ENCODE data around the gene ZRANB2.
A peak's percentile ranks its signal among the peaks of the same experiment; 100 is the strongest.

Gene ZRANB2, protein sequence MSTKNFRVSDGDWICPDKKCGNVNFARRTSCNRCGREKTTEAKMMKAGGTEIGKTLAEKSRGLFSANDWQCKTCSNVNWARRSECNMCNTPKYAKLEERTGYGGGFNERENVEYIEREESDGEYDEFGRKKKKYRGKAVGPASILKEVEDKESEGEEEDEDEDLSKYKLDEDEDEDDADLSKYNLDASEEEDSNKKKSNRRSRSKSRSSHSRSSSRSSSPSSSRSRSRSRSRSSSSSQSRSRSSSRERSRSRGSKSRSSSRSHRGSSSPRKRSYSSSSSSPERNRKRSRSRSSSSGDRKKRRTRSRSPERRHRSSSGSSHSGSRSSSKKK
- 88.2 to 174 (median 115) reads per million in 9 experiments for total RNA-seq

DNA sequence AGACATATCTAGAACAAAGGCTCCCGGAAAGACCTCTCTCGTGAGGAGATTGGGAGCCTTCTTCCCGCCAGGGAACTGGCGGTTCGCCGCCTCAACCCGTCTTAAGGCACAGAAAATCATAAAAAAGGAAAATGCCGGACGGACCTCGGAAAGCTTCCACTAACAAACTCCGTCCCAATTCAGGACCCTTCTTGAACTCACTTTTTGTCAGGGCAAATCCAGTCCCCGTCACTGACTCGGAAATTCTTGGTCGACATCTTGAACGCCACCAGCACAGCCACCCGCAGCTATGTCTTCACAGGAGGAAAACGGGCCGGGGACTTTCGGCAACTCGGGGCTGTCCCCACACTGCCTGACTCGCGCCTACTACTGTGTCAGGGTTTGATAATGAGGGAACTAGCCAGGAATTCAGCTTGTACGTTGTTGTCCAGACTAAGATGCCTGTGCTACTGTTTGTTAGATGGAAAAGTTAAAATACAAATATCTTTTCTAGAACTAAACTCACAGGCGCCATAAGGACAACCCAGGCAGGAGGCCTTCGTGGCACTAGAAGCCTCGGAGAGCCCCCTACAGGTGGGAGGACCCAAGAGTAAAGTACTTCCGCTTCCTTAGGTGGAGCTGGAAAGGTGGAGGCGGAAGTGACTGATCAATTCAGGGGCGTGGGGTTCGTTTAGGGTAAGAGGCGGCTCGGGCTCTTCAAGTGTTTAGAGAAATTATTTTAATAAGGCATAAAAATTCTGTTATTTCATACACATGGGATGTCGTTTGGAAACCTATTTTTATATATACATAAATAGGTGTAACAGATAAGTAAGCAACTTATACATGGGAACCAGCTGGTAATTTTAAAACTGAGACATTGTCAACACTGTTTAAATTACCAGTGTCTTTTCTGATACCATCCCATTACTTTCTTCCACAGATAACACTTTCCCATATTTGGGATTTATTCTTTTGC is at the start of gene ZRANB2:
Gene ZRANB2, minus strand, starts transcription at position 297 of the 958 bp plus-strand sequence. Its CDS starts 40 bp downstream, at position 257.
- Mint-ChIP-seq H3K36me3 (ENCODE audit: insufficient read depth) (peaks cover 29% of the 10 kb centered on the region), H3K9me3 (peaks cover 0 to 4% of the 10 kb centered on the region in 2 donors), H3K27me3 (peaks cover 29 to 32% of the 10 kb centered on the region in 2 donors), H3K27ac (peak within 1 kb of the TSS; percentile 98 to 100), H3K4me1 (ENCODE audit: low read depth in 2 of 2) (peaks cover 16 to 20% of the 10 kb centered on the region in 2 donors), H3K4me3 (peak within 1 kb of the TSS; percentile 93 to 99)
- DNase-seq (peak; percentile 87 to 93 (median 91)), ATAC-seq (replicated peaks) (peak; percentile 96)

DNA sequence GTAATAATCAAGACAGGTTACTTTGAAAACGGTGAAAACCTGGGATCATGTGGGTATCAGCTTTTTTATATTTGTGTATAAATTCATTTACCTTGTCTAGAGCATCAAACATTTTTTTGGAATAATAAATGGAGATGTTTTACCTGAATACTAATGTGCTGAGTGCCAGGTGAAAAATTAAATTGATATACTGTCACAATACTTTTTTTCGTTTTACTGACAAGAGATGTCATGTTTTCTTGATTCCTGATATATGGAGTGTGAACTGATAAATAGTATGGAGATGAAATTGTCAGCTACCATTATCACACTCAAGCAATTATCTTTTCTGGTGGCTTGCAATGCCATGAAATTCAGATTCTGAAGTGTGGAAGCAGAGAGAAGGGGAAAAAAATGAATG is 47.2 kb upstream of the ZRANB2 start:
- Mint-ChIP-seq H3K4me1 (ENCODE audit: low read depth in 2 of 2) (no peaks in the 10 kb centered on the region), H3K36me3 (ENCODE audit: insufficient read depth) (no peaks in the 10 kb centered on the region), H3K9me3 (peaks cover 17 to 33% of the 10 kb centered on the region in 2 donors), H3K27ac (no peak overlapping the region), H3K27me3 (no peaks in the 10 kb centered on the region), H3K4me3 (no peak overlapping the region)
- DNase-seq, result no peak
- ATAC-seq (replicated peaks), result no peak

GRCh38 chr1:71118086-71118485 is 37.3 kb upstream of the ZRANB2 start:
- ATAC-seq (replicated peaks), result no peak
- peaks cover 0 to 18% of the 10 kb centered on the region in 2 donors for H3K27me3 Mint-ChIP-seq
- no peak for DNase-seq
- no peaks in the 10 kb centered on the region for H3K4me1 Mint-ChIP-seq (ENCODE audit: low read depth in 2 of 2)
- no peak overlapping the region for H3K27ac Mint-ChIP-seq
- H3K9me3 Mint-ChIP-seq, result peaks cover 0 to 5% of the 10 kb centered on the region in 2 donors
- H3K36me3 Mint-ChIP-seq (ENCODE audit: insufficient read depth), result no peaks in the 10 kb centered on the region
- H3K4me3 Mint-ChIP-seq, result no peak overlapping the region

DNA sequence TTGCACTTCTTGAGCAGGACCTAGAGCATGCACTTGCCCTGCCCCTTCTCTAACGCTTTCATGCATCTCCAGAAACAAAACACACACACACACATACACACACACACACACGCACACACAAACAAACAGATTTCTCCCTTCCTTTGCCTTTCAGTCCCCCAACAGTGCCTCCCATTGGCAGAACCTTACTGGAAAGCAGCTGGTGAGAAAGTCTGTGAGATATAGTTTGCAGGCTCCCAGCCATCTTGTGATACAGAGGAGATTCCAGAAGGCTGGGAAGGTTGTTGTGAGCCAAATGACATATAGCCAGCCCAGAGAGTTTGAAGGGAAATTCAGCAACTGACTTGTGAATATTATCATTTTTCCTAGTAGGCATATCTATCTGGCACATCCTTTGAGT is 35.9 kb upstream of the ZRANB2 start:
- Mint-ChIP-seq H3K4me1 (ENCODE audit: low read depth in 2 of 2) (no peaks in the 10 kb centered on the region), H3K9me3 (peaks cover 0 to 2% of the 10 kb centered on the region in 2 donors), H3K4me3 (no peak overlapping the region), H3K36me3 (ENCODE audit: insufficient read depth) (no peaks in the 10 kb centered on the region), H3K27me3 (peaks cover 0 to 18% of the 10 kb centered on the region in 2 donors), H3K27ac (no peak overlapping the region)
- no peak for ATAC-seq (replicated peaks)
- DNase-seq, result no peak

- DNase-seq (no peak), ATAC-seq (replicated peaks) (no peak)
- Mint-ChIP-seq H3K9me3 (no peaks in the 10 kb centered on the region), H3K27ac (no peak overlapping the region), H3K4me1 (ENCODE audit: low read depth in 2 of 2) (no peaks in the 10 kb centered on the region), H3K36me3 (ENCODE audit: insufficient read depth) (no peaks in the 10 kb centered on the region), H3K4me3 (no peak overlapping the region), H3K27me3 (peaks cover 23 to 33% of the 10 kb centered on the region in 2 donors)
Measured at GRCh38 chr1:71106658-71107322, 26.0 kb upstream of the ZRANB2 start.

GRCh38 chr1:71104417-71104816 is 23.6 kb upstream of the ZRANB2 start:
- Mint-ChIP-seq H3K4me1 (ENCODE audit: low read depth in 2 of 2) (no peaks in the 10 kb centered on the region), H3K9me3 (no peaks in the 10 kb centered on the region), H3K4me3 (no peak overlapping the region), H3K36me3 (ENCODE audit: insufficient read depth) (no peaks in the 10 kb centered on the region), H3K27me3 (peaks cover 23 to 33% of the 10 kb centered on the region in 2 donors), H3K27ac (no peak overlapping the region)
- no peak for DNase-seq
- no peak for ATAC-seq (replicated peaks)

DNA sequence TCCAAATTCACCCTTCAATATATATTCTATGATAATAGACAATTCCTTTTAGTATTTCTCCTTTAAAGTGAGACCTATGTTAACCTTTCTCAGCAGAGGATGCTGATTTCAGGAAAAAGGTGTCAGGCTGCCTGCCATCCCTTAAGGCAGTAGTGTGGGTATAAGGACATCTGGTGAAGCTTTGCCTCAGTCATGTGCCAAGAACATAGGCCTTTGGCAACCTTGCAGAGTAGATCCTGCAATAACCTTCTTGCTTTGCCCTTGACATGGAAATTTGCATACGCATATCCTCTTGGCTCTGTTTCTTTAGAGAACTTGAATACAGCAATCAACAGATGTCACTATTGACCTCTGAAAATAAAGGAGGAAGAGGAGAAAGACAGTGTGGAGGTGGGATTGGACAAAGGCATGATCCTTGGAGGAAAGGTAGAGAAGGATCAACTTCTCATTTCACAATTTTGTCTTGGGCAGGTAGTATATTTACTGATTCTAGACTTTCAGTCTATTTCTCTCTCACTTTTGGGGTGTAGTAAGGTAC is 21.1 kb upstream of the ZRANB2 start:
- ATAC-seq (replicated peaks), result no peak
- H3K4me1 Mint-ChIP-seq (ENCODE audit: low read depth in 2 of 2), result no peaks in the 10 kb centered on the region

DNA sequence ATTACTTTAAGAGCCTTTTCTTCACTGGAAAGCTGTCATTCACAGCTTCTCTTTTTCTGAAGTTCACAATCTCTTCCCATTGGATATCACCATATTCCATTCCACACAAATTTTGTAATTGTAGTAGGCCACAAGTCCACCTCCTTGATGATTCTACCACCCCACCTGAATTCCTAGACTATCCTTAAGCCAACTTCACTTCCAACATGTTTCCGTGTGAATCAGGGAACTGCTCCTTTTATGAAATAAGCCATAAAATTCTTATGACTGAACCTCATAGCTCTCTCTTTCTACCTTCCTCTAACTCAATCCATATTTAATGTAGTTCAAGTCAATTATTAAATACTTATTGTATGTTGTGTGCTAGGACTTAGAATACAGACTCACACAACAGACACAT is 16.6 kb upstream of the ZRANB2 start:
- no peak overlapping the region for H3K4me3 Mint-ChIP-seq
- no peaks in the 10 kb centered on the region for H3K36me3 Mint-ChIP-seq (ENCODE audit: insufficient read depth)
- H3K27ac Mint-ChIP-seq, result no peak overlapping the region
- no peaks in the 10 kb centered on the region for H3K9me3 Mint-ChIP-seq
- ATAC-seq (replicated peaks), result no peak
- peaks cover 0 to 8% of the 10 kb centered on the region in 2 donors for H3K27me3 Mint-ChIP-seq
- H3K4me1 Mint-ChIP-seq (ENCODE audit: low read depth in 2 of 2), result no peaks in the 10 kb centered on the region
- DNase-seq, result no peak

More for the DNA sequence above, 21.1 kb upstream of the ZRANB2 start:
- DNase-seq, result no peak
- no peak overlapping the region for H3K4me3 Mint-ChIP-seq
- no peaks in the 10 kb centered on the region for H3K36me3 Mint-ChIP-seq (ENCODE audit: insufficient read depth)
- H3K27ac Mint-ChIP-seq, result no peak overlapping the region
- peaks cover 21 to 23% of the 10 kb centered on the region in 2 donors for H3K27me3 Mint-ChIP-seq
- H3K9me3 Mint-ChIP-seq, result no peaks in the 10 kb centered on the region

DNA sequence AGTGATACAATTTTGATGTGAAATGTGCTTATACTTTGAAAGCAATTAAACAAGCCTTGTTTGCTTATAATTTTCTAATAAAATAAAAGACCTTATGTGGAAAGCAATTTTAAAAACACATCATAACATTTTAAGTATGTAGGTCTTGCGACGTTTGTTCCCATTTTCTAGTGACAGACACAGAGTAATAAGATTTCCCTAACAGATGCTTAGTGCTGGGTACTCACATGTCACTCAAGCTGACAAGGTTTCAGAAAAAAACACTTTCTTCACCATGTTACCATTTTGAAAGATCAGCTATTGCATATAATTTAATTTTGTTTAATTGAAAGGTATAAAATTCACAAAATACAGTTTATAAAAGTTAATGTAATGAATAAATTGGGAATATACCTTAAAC is 14.1 kb upstream of the ZRANB2 start:
- H3K4me1 Mint-ChIP-seq (ENCODE audit: low read depth in 2 of 2), result no peaks in the 10 kb centered on the region
- H3K27me3 Mint-ChIP-seq, result peaks cover 10 to 15% of the 10 kb centered on the region in 2 donors
- no peaks in the 10 kb centered on the region for H3K36me3 Mint-ChIP-seq (ENCODE audit: insufficient read depth)
- no peak for ATAC-seq (replicated peaks)
- DNase-seq, result no peak
- H3K4me3 Mint-ChIP-seq, result no peak overlapping the region
- H3K9me3 Mint-ChIP-seq, result no peaks in the 10 kb centered on the region
- H3K27ac Mint-ChIP-seq, result no peak overlapping the region

- Mint-ChIP-seq H3K4me1 (ENCODE audit: low read depth in 2 of 2) (no peaks in the 10 kb centered on the region), H3K36me3 (ENCODE audit: insufficient read depth) (no peaks in the 10 kb centered on the region), H3K4me3 (no peak overlapping the region), H3K9me3 (no peaks in the 10 kb centered on the region), H3K27ac (no peak overlapping the region), H3K27me3 (peaks cover 14 to 18% of the 10 kb centered on the region in 2 donors)
- no peak for DNase-seq
- ATAC-seq (replicated peaks), result no peak
Measured at GRCh38 chr1:71093938-71094337, 13.1 kb upstream of the ZRANB2 start.

GRCh38 chr1:71089536-71090270 is 8.9 kb upstream of the ZRANB2 start:
- Mint-ChIP-seq H3K9me3 (no peaks in the 10 kb centered on the region), H3K36me3 (ENCODE audit: insufficient read depth) (no peaks in the 10 kb centered on the region), H3K27ac (no peak overlapping the region), H3K27me3 (peaks cover 37 to 48% of the 10 kb centered on the region in 2 donors), H3K4me3 (no peak overlapping the region), H3K4me1 (ENCODE audit: low read depth in 2 of 2) (no peaks in the 10 kb centered on the region)
- ATAC-seq (replicated peaks) (no peak), DNase-seq (no peak)

DNA sequence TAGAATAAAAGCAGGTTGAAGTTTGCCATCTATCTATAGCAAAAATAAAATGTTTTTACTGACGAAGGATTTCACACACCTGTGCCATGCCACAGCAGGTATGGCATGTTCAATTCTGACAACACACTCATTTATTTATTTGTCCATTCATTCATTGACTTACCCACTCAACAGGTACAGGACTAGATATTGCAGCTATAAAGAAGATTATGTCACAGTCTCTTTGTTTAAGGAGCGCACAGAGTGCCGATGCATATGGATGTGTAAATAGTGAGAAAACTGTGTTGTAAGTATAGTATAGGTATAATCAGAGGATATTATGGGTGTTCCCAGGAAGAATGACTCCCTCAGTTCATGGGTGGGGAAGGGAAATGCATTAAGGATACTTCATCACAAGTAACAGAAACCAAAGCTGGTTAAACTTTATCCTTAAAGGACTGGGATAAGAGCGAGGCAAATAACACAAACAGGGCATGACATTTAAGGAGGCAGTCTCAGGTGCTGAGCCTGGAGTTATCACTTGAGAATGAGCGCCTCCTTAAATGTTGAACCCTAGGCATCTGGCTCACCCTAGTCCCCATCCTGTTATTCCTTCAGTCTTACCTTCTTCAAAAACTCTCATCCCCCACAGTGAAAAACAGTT is 7.9 kb upstream of the ZRANB2 start:
- Mint-ChIP-seq H3K9me3 (no peaks in the 10 kb centered on the region), H3K27me3 (peaks cover 45 to 57% of the 10 kb centered on the region in 2 donors), H3K4me3 (no peak overlapping the region), H3K36me3 (ENCODE audit: insufficient read depth) (no peaks in the 10 kb centered on the region), H3K4me1 (ENCODE audit: low read depth in 2 of 2) (no peaks in the 10 kb centered on the region), H3K27ac (no peak overlapping the region)
- DNase-seq (no peak), ATAC-seq (replicated peaks) (no peak)

Data from effector memory CD8-positive, alpha-beta T cell (primary cell).